GM18909 (cell line): ENCODE data around the gene SDK1.

Source experiments
- ATAC-seq: cut with Tn5 transposase; IDR thresholded peaks from one replicate; pipeline ENCODE4 v1.9.1; 2021; ENCODE audit warnings: mild to moderate bottlenecking; ENCODE audit not compliant: unreplicated experiment, poor library complexity

Gene SDK1

DNA sequence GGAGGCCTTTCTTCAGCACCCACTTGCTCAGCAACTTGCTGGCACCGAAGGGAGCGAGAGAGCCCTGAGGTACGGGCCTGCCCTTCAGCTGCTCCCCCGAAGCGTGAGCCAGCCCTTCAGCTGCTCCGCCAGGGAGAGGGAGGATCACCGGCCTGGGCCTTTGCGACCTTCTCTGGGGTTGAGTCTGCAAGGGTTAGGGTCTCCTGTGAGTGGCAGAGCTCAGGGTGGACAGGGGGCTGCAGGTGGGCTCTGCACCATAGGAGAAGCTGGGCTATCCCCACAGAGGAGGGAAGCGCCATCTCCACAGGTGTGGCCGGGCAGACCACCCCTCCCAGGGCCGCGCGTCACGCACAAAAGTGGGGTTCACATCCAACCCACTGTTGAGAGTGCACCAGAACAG is 890.5 kb downstream of the SDK1 start:
- no peak for ATAC-seq

DNA sequence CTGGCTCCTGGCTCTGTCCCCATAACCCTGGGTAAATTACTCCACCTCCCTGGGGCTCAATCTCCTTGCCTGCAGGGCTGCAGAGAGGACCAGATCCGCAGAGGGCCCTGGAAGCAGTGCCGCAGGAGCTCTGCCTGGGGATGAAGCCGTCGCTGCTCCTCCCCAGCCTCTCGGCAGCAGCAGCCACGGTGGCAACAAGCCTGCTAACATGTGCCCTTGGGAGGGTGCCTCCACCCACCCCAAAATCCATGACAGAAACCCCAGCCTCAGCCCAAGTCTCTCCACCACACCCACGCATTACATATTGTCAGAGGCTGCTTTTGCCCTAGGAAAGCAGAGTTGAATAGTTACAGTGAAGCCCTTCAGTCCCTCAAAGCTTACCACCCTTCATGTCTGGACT is 894.6 kb downstream of the SDK1 start:
- no peak for ATAC-seq

DNA sequence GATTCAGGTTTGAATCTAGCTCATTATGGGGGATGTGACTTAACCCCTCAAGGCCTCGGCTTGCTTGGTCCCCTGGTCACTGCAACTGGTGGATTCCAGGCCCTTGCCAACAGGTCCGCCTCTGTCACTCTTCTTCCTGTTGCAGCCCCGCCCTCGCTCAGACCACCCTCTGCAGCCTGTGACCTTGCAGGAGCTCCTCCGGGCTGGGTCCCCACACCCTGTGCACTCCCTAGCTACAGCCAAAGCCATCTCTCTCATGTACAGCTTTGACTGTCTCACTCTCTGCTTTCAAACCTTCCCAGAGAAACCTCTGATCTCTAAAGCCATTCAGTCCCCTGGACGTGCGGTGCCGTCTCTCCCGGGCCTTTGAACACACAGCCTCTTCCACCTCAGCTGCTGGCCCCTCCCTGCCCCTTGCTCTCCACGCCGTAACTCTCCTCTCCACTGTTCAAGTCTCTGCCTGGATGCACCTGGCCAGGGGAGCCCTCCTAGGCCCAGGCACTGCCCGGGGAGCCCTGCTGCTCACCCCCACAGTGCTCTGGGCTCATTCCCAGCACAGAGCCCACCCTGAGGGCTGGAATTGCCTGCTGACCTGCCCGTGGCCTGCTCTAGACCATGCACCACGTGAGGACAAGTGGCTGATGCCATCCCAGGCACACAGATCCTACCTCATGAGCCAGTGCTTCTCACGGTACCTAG is 895.2 kb downstream of the SDK1 start:
- ATAC-seq = no peak

DNA sequence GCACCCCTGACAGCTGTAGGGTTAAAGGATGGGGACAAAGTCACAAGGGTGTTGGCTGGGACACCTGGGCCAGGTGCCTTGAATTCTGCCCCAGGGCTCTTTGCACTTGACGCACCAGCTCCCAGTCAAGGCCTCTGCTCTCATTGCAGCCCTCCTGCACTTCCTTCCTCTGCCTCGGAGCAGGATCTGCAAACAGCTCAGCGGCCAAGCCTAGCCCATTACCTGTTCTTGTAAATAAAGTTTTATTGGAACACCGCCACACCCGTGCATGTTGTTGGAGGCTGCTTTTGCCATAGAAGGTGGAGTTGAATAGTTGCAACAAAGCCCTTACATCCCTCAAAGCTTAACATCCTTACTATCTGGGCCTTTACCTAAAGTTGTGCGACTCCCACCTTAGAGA is 897.2 kb downstream of the SDK1 start:
- ATAC-seq = no peak

DNA sequence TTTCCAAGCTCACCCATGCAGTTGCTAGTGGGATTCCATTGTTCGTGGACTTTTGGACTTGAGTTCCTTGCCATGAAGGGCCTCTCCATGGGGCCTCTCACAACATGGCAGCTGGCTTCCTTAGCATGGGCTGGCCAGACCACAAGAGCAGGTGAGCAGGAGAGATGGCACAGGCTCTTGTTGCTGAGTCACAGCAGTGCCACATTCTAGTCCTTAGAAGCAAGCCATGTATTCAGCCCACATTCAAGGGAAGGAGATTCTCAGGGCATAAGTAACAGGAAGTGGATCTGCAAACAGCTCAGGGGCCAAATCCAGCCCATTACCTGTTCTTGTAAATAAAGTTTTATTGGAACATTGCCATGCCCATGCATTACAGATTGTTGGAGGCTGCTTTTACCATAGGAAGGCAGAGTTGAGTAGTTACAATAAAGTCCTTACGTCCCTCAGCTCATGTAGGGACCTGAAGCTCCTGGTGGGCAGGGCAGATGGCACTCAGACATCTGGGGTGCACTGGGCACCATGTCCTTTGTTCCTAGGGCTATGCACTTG is 899.6 kb downstream of the SDK1 start:
- no peak for ATAC-seq

DNA sequence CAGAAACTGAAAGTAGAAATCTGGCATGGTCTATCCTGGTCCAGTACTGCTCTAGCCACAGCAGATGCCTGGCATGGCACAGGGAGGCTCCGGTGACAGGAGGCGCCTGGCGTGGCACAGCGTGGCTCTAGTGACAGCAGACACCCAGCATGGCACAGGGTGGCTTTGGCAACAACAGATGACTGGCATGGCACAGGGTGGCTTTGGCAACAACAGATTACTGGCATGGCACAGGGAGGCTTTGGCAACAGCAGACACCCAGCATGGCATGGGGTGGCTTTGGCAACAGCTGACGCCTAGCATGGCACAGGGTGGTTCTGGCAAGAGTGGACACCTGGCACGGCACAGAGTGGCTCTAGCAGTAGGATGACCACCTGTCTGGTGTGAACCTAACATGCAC is 900.5 kb downstream of the SDK1 start:
- no peak for ATAC-seq

DNA sequence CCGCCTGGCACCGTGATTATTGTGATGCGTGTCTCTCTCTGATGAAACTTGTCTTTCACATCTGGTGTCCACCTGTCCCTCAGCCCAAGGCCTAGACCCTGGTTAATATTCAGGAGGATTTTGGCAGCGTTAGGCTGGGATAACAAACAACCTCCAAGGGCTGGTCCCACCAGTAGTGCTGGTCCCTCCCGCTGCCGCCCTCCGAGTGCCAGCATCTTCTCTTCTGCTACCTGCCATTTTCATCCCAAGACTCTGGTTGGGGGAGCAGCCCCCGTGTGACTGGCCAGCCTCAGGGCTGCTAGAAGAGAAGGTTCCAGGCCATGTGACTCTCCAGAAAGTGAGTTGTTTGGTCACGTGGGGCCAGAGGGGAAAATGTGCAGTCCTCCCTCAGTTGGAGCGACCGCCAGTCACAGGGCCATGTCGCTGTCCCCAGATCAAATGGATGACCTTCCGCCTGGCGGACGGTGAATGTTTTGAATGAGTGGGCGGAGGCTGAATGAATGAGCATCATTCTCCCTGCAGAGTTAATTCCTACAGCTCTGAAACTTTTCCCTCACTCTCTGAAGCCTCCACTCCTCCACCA is 901.2 kb downstream of the SDK1 start:
- ATAC-seq = no peak

DNA sequence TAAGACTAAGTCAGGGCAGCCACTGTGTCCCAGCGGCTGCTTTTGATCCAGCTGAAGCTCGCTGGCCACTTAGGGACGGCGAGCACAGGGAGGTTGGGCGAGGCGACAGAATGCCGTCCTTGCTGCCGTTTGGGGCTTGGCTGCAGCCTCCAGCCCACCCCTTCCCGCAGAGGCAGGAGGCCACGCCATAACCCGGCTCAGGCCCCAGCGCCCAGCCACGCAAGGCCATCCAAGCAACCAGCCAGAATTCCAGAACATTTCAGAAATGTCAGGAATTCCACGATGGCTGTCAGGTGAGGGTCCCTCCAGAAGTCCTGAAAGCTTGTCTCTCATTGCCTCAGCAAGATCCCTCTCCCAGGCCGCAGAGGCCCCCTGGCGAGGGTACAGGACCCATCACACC is 901.9 kb downstream of the SDK1 start:
- no peak for ATAC-seq

DNA sequence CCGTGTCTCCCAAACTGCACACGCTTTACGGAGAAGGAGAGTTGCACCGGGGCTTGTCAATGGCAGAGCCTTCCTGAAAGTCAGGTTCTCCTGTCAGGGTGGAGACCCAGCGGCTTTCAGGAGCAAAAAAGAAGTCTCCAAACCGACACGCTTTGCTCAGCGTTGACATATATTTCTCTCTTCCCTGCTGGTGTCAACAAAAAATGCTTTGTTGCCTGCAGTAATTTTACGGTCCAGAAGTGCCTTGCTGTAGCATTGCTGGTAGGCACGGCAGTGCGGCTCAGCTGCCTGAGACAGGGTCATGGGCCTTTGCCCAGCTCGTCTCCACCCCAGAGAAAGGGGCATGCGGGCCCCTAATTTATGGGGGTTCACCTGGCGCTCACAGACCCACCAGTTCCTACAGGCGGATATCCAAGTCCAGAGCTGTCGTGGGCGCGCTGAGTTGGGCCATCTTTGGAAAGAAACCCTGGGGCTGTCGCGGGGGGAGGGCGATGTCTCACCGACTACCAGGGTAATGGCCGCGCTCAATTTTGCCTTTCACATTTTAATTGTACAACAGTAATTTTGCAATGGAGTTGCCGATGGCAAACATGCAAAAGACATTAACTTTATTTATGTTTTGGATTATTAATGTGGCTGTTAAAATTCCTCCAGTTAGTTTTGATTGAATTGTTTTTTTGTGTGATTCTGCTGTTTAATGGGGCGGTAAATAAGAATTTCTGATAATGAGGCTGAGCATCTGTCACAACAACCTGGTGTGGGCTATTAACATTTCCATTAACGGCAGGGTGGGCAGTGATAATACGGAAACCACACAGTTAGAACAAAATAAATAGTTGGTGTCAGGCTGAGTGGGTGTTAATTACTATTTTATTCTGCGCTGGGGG is 902.8 kb downstream of the SDK1 start:
- no peak for ATAC-seq

DNA sequence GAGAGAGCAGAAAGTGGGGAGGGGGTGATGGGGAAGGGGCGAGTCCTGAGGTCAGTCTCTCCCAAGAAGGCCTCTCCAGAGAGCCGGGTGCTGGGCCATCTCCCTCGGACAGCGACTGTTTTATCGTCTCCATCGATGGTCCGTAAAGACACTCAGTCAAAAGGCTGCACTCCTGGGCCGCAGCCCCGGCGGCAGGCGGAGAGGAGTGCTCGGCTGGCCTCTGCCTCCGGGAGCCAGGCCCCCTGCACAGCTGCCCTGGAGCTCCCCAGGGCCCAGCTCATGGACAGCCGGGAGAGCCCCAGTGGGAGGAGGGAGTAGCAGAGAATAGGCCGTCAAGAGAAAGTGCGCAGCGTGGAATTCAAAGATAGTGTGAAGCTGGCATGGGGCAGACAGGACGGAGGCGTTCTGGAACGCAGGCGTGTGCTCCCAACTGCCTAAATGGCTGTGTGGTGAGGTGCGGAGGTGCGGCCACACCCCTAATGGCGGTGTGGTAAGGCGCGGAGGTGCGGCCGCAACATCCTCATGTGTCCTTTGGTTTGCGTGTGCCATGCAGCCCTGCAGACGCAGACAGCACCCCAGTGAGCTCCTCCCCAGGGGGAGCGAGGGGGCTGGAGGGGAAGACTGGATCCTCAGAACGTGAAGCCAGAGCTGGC is 903.6 kb downstream of the SDK1 start:
- no peak for ATAC-seq

DNA sequence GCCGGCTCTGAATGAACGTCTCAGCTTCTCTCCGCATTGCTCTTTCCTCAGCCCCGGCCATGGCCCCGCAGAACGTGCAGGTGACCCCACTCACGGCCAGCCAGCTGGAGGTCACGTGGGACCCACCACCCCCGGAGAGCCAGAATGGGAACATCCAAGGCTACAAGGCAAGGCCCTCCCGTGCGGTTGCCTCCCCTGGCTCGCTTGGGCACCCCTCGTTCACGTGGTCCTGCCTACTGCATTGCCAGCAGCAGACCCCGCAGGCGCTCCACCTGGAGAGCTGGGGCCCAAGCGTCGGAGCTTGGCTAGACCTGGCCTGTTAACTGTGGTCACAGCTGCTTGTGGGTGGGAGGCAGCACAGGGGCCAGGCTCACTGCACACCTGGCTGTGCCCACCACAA is 904.8 kb downstream of the SDK1 start:
- ATAC-seq = no peak

DNA sequence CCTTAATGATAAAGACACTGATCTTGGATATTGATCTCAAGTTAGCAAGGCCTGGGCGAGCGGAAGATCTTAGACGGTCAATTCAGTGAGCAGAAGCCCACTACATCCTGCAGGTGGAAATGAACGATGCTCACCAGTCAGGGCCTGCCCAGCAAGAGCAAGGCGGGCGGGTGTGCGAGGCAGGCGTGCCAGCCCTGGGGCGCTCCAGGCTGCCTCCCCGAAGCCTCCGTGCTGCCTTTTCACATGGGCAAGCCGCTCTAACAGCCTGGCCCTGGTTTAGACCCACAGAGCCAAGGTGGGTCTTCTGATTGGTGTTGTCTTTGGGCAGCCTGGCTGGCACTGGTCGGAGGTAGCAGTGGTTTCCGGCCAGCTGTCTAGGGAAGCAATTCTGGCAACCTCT is 906.0 kb downstream of the SDK1 start:
- no peak for ATAC-seq

DNA sequence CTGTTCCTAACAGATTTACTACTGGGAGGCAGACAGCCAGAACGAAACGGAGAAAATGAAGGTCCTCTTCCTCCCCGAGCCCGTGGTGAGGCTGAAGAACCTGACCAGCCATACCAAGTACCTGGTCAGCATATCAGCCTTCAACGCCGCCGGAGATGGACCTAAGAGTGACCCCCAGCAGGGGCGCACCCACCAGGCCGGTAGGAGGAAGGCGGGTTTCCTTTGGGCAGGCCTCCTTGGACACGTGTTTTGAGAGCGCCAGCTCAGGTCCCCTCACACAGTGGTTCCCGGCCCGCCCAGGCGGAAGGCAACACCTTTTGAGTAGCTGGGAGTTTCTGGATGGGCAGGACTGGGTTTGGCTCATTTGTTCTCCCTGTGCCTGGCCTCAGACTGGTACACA is 907.0 kb downstream of the SDK1 start:
- ATAC-seq = no peak

DNA sequence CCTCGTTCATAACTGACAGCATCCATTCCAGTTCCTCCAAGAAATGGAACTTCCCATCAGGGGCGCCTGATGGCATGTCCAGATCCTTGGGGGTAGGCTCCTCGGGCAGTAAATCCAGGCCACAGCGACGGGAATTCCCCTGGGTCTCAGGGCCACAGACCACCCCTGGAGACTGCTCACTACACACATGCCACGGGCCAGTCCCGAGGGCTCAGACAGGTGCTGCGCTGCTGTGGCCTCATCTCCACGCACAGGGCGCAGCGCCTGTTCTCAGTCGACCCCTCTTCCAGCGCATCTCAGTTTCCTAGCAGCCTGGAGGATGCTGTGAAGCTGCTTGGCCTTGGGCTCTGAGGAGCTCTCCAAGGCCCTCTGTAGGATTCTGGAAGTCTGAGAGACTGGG is 907.5 kb downstream of the SDK1 start:
- ATAC-seq = no peak

DNA sequence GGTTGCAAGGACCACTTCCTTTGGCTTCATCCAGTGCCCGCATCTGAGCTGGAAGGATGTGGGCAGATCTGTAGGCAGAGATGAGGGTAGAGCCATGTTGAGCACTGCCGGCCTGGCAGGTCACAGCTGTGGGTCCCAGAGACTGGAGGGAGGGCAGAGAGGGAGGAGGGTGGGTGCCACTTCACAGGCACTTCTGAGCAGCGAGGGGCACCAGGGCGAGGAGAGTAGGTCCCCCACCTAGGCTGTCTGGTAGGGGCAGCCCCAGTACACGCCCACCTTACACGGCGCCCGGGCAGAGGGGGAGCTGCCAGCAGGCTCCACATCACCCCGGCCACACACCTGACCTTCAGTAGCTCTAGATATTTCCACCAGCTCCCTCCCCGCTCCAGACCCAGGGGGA is 908.1 kb downstream of the SDK1 start:
- no peak for ATAC-seq

DNA sequence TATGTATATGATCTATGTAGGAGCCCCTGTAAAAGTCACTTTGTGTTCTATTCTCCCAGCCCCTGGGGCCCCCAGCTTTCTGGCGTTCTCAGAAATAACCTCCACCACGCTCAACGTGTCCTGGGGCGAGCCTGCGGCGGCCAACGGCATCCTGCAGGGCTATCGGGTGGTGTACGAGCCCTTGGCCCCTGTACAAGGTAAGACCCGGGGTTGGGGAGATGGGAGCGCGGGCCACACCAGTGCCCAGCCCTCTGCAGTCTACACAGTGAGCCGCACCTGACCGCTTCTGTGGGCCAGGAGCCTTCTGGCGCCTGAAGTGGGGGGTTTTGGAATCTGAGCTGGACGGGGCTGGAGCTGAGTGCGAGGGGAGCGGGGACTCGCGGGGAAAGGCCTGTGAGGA is 908.9 kb downstream of the SDK1 start:
- ATAC-seq = no peak

DNA sequence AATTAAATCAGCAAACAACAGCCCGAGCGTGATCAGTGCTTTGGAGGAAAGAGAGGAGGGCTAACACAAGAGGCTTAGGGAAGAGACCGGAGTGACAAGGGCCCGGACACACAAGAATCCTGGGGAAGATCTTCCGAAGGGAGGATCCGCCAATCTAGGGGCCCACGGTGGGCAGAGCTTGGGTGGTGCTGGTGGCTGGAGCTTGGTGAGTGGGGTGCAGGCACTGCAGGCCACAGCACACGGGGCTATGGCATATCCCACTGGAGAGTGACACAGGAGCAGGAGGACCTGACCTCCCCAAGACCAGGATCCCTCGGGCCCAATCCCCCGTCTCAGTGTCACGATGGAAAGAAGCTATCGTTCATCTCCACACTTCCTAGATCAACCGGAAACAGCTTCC is 909.8 kb downstream of the SDK1 start:
- no peak for ATAC-seq

DNA sequence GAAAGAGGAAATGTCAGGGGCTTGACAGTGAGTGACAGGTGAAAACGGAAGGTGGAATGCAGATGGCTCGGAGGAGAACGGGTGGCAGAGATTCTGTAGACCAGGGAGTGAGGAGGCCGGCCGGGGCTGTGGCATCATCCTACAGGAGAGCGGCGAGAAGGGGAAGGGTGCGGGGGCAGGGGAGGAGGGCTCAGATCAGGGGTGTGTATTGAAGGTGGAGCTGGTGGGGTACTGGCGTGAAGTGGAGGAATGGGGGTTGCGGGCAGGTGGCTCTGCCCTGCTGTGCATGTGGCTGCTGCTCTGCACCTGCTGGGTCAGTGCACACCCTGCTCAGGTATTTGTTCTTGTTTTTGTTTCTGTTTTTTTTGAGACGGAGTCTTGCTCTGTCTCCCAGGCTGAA is 910.2 kb downstream of the SDK1 start:
- no peak for ATAC-seq

DNA sequence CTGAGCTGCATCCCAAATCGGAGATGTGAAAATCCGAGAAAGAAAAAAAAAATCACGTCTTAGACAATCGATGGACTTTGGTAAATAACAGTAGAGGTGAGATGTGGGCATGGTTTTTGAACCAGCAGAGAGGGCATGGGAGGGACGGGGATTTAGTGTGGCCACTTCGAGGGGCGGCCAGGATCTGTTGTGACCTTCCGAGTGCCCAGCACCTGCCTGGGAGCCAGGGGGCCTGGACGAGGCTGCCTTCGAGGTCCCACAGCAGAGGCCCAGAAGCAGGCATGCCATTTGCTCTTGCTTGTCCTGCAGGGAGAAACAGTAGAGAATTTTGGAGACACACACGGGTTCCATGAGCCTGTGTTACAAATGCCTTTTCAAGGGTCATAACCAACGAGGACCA is 911.3 kb downstream of the SDK1 start:
- no peak for ATAC-seq

DNA sequence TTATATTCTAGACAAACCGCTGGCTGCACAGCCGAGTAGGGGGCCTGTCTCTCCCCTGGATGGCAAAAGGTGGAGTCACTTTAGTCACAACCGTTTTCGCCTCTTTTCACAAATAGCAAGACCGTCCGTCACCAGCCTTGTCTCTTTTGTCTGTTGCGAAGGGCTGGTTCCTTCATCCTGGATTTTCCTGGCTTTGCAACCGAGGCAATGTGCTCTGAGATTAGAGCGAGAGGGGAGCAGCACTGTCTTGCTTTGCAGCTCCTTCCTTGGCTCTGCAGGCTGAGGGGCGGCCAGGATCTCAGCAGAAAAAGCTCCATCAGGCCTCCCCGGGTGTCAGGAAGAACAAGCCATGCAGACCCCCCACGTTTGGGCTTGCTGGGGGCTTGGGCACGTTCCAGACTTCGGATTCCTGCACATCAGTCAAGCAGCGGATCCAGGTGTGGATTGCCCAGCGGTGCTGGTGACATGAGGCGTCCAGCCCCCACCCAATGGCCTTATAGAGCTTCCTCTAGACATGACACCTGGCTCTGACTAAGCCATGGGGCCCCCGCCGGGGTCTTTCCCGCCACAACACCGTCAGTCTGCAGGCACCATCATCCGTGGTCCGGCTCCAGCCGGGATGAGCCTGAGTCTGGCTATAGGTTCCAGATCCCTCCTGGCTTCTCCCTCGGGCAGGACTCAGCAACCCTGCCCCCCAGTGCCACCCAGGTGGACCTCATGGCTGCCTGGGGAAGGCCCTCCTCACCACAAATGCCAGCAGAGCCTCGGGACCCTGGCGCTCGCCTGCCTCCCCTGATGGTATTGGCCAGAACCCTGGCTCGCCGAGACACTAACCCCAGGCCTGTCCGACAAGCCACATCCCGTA is 913.5 kb downstream of the SDK1 start:
- ATAC-seq = no peak
